Suprapubic skin (tissue), 3 donors: ENCODE results near the gene RALGPS2.

ENCODE experiments used
- POLR2AphosphoS5 ChIP-seq, 3 donors: sonication (generic); formaldehyde crosslinking; IDR thresholded peaks; one replicate each; pipeline ENCODE4 v1.6.1; 2017; ENCODE audit warnings: antibody characterized with exemption in 3 of 3
- TF ChIP-seq, protein P1 (sequence below), 2 donors: fragments of 200-600 bp in 1 of 2; fragments of 450-650 bp in 1 of 2; sonication (generic) in 1 of 2; IDR thresholded peaks; one replicate each; pipeline ENCODE4 v1.5.1; 2016 to 2019; ENCODE audit warnings: antibody characterized with exemption in 2 of 2, mild to moderate bottlenecking in 1 of 2, moderate library complexity in 1 of 2

- TF ChIP-seq POLR2AphosphoS5 (IDR thresholded peaks at IDR 0.05): no peak
- TF ChIP-seq, protein P1, sequence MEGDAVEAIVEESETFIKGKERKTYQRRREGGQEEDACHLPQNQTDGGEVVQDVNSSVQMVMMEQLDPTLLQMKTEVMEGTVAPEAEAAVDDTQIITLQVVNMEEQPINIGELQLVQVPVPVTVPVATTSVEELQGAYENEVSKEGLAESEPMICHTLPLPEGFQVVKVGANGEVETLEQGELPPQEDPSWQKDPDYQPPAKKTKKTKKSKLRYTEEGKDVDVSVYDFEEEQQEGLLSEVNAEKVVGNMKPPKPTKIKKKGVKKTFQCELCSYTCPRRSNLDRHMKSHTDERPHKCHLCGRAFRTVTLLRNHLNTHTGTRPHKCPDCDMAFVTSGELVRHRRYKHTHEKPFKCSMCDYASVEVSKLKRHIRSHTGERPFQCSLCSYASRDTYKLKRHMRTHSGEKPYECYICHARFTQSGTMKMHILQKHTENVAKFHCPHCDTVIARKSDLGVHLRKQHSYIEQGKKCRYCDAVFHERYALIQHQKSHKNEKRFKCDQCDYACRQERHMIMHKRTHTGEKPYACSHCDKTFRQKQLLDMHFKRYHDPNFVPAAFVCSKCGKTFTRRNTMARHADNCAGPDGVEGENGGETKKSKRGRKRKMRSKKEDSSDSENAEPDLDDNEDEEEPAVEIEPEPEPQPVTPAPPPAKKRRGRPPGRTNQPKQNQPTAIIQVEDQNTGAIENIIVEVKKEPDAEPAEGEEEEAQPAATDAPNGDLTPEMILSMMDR (IDR thresholded peaks at IDR 0.05): no peak
These were observed 193.3 kb downstream of the RALGPS2 start for GRCh38 chr1:178918308-178918707.
